HepG2 (cell line): ENCODE data around the gene CHST14. TPM values are rescaled to one million over a fixed set of nuclear protein-coding genes. Genes with fewer than 3 reads are reported as not detected.

ENCODE experiments used
- FOXJ3 ChIP-seq: sonication (generic); formaldehyde crosslinking; IDR thresholded peaks from 2 replicates; pipeline ENCODE4 v1.4.0; 2020; ENCODE audit warnings: missing genetic modification reagents, mild to moderate bottlenecking, borderline replicate concordance
- ZNF33A ChIP-seq: sonication (generic); formaldehyde crosslinking; IDR thresholded peaks from 2 replicates; pipeline ENCODE4 v1.5.1; 2020; ENCODE audit warnings: missing genetic modification reagents, mild to moderate bottlenecking, moderate library complexity, borderline replicate concordance
- ZNF737 ChIP-seq: sonication (generic); formaldehyde crosslinking; IDR thresholded peaks from 2 replicates; pipeline ENCODE4 v1.5.0; 2020; ENCODE audit warnings: missing genetic modification reagents, mild to moderate bottlenecking, borderline replicate concordance
- polyA plus RNA-seq, 8 experiments: library from polyadenylated mRNA; depleted of rRNA in 3 of 8; stranded (reverse) in 7 of 8; unstranded in 1 of 8; fragments of >200 nt; fragmentation: Illumina TruSeq in 4 of 8; extraction: Trizol in 4 of 8; gene quantifications; 2 replicates each; pipeline versions ENCODE4 v1.2.1 to v1.2.3, GENCODE V29; 2011 to 2016; ENCODE audit warnings: low read depth in 4 of 8, missing spikeins in 1 of 8, mixed read lengths in 1 of 8; ENCODE audit not compliant: insufficient read depth in 1 of 8
- total RNA-seq, 5 experiments: library from RNA; depleted of rRNA; stranded (reverse); fragments of >200 nt; fragmentation: Illumina TruSeq; extraction: Trizol; gene quantifications; 2 replicates each; pipeline ENCODE4 v1.2.3, GENCODE V29; 2016; ENCODE audit warnings: low read depth in 1 of 5
- TF ChIP-seq, protein P1 (sequence below): sonication (generic); formaldehyde crosslinking; IDR thresholded peaks from 2 replicates; pipeline ENCODE4 v1.9.0; 2021; ENCODE audit warnings: mild to moderate bottlenecking, missing genetic modification reagents
- TF ChIP-seq, protein P2 (sequence below): sonication (generic); formaldehyde crosslinking; IDR thresholded peaks from 2 replicates; pipeline ENCODE4 v1.8.0; 2022; ENCODE audit warnings: mild to moderate bottlenecking, missing genetic modification reagents; ENCODE audit not compliant: insufficient replicate concordance
- TF ChIP-seq, protein P3 (sequence below): sonication (generic); formaldehyde crosslinking; IDR thresholded peaks from 2 replicates; pipeline ENCODE4 v1.5.0; 2020; ENCODE audit warnings: missing genetic modification reagents

The CHST14 gene
- total and polyA plus RNA-seq, 2 of the 13 experiments (the other 11 are each of a cell fraction or from before 2014, with no cell fraction given): 8.9 to 12.4 TPM

DNA sequence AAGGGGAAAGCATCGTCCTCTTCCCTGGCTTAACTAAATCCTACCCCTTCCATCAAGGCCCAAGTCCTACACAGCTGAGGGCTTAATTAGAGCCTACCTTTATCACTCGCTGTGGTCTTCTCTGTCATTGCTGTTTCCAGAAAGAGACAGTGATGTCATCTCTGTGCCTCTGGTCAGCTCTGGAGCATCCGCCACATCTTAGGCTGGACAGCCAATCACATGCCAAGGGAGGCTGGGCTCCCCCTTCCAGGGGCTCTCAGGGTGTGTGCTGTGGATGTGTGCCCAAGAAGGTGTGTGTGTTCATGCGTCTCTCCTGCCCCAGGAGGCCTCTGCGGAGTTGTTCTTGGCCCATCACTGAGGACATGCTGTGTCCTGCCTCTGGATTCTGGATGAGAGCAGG lies 42.8 kb downstream of the CHST14 start (continued):
- TF ChIP-seq, protein P1, sequence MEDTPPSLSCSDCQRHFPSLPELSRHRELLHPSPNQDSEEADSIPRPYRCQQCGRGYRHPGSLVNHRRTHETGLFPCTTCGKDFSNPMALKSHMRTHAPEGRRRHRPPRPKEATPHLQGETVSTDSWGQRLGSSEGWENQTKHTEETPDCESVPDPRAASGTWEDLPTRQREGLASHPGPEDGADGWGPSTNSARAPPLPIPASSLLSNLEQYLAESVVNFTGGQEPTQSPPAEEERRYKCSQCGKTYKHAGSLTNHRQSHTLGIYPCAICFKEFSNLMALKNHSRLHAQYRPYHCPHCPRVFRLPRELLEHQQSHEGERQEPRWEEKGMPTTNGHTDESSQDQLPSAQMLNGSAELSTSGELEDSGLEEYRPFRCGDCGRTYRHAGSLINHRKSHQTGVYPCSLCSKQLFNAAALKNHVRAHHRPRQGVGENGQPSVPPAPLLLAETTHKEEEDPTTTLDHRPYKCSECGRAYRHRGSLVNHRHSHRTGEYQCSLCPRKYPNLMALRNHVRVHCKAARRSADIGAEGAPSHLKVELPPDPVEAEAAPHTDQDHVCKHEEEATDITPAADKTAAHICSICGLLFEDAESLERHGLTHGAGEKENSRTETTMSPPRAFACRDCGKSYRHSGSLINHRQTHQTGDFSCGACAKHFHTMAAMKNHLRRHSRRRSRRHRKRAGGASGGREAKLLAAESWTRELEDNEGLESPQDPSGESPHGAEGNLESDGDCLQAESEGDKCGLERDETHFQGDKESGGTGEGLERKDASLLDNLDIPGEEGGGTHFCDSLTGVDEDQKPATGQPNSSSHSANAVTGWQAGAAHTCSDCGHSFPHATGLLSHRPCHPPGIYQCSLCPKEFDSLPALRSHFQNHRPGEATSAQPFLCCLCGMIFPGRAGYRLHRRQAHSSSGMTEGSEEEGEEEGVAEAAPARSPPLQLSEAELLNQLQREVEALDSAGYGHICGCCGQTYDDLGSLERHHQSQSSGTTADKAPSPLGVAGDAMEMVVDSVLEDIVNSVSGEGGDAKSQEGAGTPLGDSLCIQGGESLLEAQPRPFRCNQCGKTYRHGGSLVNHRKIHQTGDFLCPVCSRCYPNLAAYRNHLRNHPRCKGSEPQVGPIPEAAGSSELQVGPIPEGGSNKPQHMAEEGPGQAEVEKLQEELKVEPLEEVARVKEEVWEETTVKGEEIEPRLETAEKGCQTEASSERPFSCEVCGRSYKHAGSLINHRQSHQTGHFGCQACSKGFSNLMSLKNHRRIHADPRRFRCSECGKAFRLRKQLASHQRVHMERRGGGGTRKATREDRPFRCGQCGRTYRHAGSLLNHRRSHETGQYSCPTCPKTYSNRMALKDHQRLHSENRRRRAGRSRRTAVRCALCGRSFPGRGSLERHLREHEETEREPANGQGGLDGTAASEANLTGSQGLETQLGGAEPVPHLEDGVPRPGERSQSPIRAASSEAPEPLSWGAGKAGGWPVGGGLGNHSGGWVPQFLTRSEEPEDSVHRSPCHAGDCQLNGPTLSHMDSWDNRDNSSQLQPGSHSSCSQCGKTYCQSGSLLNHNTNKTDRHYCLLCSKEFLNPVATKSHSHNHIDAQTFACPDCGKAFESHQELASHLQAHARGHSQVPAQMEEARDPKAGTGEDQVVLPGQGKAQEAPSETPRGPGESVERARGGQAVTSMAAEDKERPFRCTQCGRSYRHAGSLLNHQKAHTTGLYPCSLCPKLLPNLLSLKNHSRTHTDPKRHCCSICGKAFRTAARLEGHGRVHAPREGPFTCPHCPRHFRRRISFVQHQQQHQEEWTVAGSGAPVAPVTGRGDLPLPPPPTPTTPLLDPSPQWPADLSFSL (CRISPR knock-in tag): no peak
- no peak for TF ChIP-seq ZNF33A (CRISPR knock-in tag)
- TF ChIP-seq, protein P2, sequence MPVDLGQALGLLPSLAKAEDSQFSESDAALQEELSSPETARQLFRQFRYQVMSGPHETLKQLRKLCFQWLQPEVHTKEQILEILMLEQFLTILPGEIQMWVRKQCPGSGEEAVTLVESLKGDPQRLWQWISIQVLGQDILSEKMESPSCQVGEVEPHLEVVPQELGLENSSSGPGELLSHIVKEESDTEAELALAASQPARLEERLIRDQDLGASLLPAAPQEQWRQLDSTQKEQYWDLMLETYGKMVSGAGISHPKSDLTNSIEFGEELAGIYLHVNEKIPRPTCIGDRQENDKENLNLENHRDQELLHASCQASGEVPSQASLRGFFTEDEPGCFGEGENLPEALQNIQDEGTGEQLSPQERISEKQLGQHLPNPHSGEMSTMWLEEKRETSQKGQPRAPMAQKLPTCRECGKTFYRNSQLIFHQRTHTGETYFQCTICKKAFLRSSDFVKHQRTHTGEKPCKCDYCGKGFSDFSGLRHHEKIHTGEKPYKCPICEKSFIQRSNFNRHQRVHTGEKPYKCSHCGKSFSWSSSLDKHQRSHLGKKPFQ (CRISPR knock-in tag): no peak
- TF ChIP-seq, protein P3, sequence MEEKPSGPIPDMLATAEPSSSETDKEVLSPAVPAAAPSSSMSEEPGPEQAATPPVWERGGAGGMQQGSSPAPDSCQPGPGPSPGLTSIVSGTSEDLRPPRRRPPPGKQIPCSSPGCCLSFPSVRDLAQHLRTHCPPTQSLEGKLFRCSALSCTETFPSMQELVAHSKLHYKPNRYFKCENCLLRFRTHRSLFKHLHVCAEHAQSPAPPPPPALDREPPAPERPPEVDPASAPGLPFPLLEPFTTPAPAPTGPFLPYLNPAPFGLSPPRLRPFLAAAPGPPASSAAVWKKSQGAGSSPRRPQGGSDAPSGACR: no peak
- TF ChIP-seq ZNF737 (CRISPR knock-in tag): no peak
- TF ChIP-seq FOXJ3 (CRISPR knock-in tag): no peak
